ENCODE data around the gene RFX1.
"Not testable (repeated sequence)": the region's sequence is repeated elsewhere in the genome, so short reads cannot be mapped to it uniquely, and the experiment has no call there.

The RFX1 gene

GRCh38 chr19:13926715-13927114 is 79.4 kb downstream of the RFX1 start:
- TF ChIP-seq CTCF (IDR thresholded peaks at IDR 0.05) (no peak), ZFX (IDR thresholded peaks at IDR 0.05; ENCODE audit: borderline replicate concordance) (no peak)
- no peak overlapping the region for H3K27ac ChIP-seq

- no peak overlapping the region for H3K27ac ChIP-seq
- TF ChIP-seq ZFX (IDR thresholded peaks at IDR 0.05; ENCODE audit: borderline replicate concordance) (no peak), CTCF (IDR thresholded peaks at IDR 0.05) (no peak)
These were observed 80.1 kb downstream of the RFX1 start for GRCh38 chr19:13926010-13926409.

- no peak overlapping the region for H3K27ac ChIP-seq
- no peak for TF ChIP-seq CTCF (IDR thresholded peaks at IDR 0.05)
- no peak for TF ChIP-seq ZFX (IDR thresholded peaks at IDR 0.05; ENCODE audit: borderline replicate concordance)
These were observed 82.7 kb downstream of the RFX1 start for GRCh38 chr19:13923194-13923987.

GRCh38 chr19:13922118-13922517 is 84.0 kb downstream of the RFX1 start:
- H3K27ac ChIP-seq: not testable (repeated sequence)

- TF ChIP-seq CTCF (IDR thresholded peaks at IDR 0.05): no peak
- TF ChIP-seq ZFX (IDR thresholded peaks at IDR 0.05; ENCODE audit: borderline replicate concordance): no peak
- H3K27ac ChIP-seq: no peak overlapping the region
These were observed 85.0 kb downstream of the RFX1 start for GRCh38 chr19:13920940-13921747.

GRCh38 chr19:13920524-13920923 is 85.6 kb downstream of the RFX1 start:
- no peak overlapping the region for H3K27ac ChIP-seq
- TF ChIP-seq CTCF (IDR thresholded peaks at IDR 0.05) (no peak), ZFX (IDR thresholded peaks at IDR 0.05; ENCODE audit: borderline replicate concordance) (no peak)

GRCh38 chr19:13918726-13919411 is 87.3 kb downstream of the RFX1 start:
- no peak for TF ChIP-seq CTCF (IDR thresholded peaks at IDR 0.05)
- TF ChIP-seq ZFX (IDR thresholded peaks at IDR 0.05; ENCODE audit: borderline replicate concordance): no peak
- H3K27ac ChIP-seq: no peak overlapping the region

Measured in 22Rv1 (cell line).